Osteoblast (primary cell): ENCODE measurements around the gene SP5. TPM values are rescaled to one million over a fixed set of nuclear protein-coding genes. Genes with fewer than 3 reads are reported as not detected.
A peak's percentile ranks its signal among the peaks of the same experiment; 100 is the strongest.

Source experiments
- DNase-seq: peaks from one replicate; pipeline ENCODE4 v3.0.0; 2011; ENCODE audit warnings: low spot score, mixed read lengths; ENCODE audit not compliant: insufficient read length; ENCODE audit errors: missing footprints
- H2AFZ ChIP-seq: 2 replicates; pipeline ENCODE4 v1.6.0; 2011; ENCODE audit warnings: mild to moderate bottlenecking, low read length
- H3K27ac ChIP-seq: 2 replicates; pipeline ENCODE4 v1.5.1; 2011; ENCODE audit warnings: mild to moderate bottlenecking, low read depth, low read length, moderate library complexity
- H3K27me3 ChIP-seq: 2 replicates; pipeline ENCODE4 v1.6.0; 2012; ENCODE audit warnings: mild to moderate bottlenecking, control low read depth, inconsistent platforms, low read length, moderate library complexity; ENCODE audit not compliant: insufficient read depth
- H3K36me3 ChIP-seq: 2 replicates; pipeline ENCODE4 v1.5.1; 2011; ENCODE audit warnings: mild to moderate bottlenecking, low read length, control low read depth, moderate library complexity; ENCODE audit not compliant: insufficient read depth
- H3K4me1 ChIP-seq: 2 replicates; pipeline ENCODE4 v1.5.1; 2011; ENCODE audit warnings: mild to moderate bottlenecking, low read length, control low read depth, moderate library complexity; ENCODE audit not compliant: insufficient read depth
- H3K4me2 ChIP-seq: 2 replicates; pipeline ENCODE4 v1.6.0; 2011; ENCODE audit warnings: mild to moderate bottlenecking, low read length; ENCODE audit not compliant: insufficient read depth
- H3K4me3 ChIP-seq: fragments of 200-600 bp; sonication (generic); 3 replicates; pipeline ENCODE4 v1.5.1; 2012; ENCODE audit warnings: mild to moderate bottlenecking, low read length, inconsistent platforms; ENCODE audit not compliant: insufficient read depth
- H3K79me2 ChIP-seq: 2 replicates; pipeline ENCODE4 v1.6.0; 2012; ENCODE audit warnings: mild to moderate bottlenecking, low read length, control low read depth, inconsistent platforms; ENCODE audit not compliant: insufficient read depth
- H3K9me3 ChIP-seq: 2 replicates; pipeline ENCODE4 v1.5.1; 2011; ENCODE audit warnings: low read depth, low read length, control low read depth
- H4K20me1 ChIP-seq: 2 replicates; pipeline ENCODE4 v1.6.0; 2012; ENCODE audit warnings: mild to moderate bottlenecking, low read length, control low read depth; ENCODE audit not compliant: insufficient read depth
- CTCF ChIP-seq: IDR thresholded peaks from 2 replicates; pipeline ENCODE4 v1.5.1; 2011; ENCODE audit warnings: mild to moderate bottlenecking, low read depth, low read length, moderate library complexity; ENCODE audit errors: extremely low read depth
- total RNA-seq: library from RNA; depleted of rRNA; stranded (reverse); fragments of >200 nt; gene quantifications from 2 replicates; pipeline ENCODE4 v1.2.3, GENCODE V29; 2012

The SP5 gene
- total RNA-seq, 1 donor: not detected

DNA sequence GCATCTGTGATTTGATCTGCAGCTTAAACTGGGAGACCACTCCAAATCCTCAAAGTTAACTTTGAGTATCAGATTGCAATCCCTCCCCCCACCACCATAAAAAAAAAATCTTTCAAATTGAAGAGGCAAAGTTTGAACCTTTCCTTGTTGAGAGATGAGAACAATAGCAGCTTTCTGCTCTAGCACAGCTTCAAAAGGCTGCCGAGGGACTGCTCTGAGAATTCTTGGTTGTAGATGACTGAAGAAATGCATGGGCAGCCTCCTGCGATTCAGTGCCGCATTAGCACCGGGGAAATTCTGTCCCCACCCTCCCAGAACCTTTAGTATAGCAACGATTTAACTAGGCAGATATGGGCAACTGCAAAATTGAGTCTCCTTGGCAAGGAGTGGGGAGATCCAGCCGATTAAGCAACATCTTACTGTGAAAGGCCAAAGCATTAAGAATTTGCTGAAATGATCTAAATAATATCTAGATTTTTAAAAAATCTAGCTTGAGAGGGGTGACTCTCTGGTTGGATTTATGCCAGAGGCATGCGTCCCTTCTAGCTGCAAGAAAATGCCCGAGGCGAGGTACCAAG, 3.9 kb upstream of the SP5 start:
- no peaks in the 10 kb centered on the region for H3K9me3 ChIP-seq
- no peak overlapping the region for H3K4me2 ChIP-seq

DNA sequence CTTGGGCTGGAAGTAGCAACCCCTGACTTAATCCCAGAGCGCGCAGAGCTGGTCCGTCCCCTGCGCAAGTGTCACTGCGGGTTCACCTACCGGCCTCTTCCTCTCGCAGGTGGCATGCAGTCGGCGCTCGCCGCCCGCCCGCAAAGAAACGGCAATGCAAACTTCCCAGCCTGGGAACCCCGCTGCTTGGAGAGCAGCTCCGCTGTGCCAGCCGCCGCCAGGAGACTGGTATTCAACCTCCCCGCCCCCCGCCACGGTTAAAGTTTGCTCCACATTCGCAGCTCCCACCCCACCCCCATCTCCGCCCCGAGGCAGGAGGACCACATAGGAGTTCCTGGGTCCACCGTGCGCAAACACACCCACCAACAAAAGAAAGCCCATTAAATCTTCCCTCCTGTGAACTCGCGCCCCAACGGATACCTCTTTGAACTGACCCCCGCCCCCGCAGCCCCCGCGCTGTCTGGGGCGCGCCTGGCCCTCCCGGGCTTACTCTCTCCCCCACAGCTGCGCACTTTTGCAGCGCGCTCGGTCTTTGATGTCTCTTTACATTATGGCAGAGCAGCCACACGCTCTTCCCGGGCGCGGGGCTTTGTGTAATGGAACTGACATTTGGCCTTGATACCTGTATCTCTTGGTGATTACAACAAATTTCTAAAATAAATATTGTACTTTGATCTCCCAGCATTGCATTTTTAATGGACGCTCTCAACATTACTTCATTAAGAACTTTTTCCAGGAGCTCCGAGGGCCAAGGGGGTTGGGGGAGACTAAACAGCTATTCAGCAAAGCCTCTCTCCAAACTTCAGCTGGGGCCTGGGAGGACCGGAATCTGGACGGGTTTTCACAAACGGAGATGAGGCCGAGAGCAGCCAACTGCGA, 3.1 kb upstream of the SP5 start:
- peak; percentile 81 for DNase-seq
- Histone ChIP-seq H3K4me2 (no peak overlapping the region), H3K9me3 (no peaks in the 10 kb centered on the region), H3K4me3 (no peak overlapping the region), H4K20me1 (no peaks in the 10 kb centered on the region), H3K4me1 (no peaks in the 10 kb centered on the region), H3K27ac (no peak overlapping the region), H3K36me3 (no peaks in the 10 kb centered on the region), H2AFZ (no peak overlapping the region), H3K79me2 (no peaks in the 10 kb centered on the region), H3K27me3 (peaks cover 82% of the 10 kb centered on the region)
- TF ChIP-seq CTCF: no peak

More for the DNA sequence above, 3.9 kb upstream of the SP5 start:
- Histone ChIP-seq H3K27me3 (peaks cover 76% of the 10 kb centered on the region), H2AFZ (no peak overlapping the region), H3K27ac (no peak overlapping the region), H3K36me3 (no peaks in the 10 kb centered on the region), H3K4me3 (no peak overlapping the region), H4K20me1 (no peaks in the 10 kb centered on the region), H3K4me1 (no peaks in the 10 kb centered on the region), H3K79me2 (no peaks in the 10 kb centered on the region)
- TF ChIP-seq CTCF: no peak
- DNase-seq: peak; percentile 83

DNA sequence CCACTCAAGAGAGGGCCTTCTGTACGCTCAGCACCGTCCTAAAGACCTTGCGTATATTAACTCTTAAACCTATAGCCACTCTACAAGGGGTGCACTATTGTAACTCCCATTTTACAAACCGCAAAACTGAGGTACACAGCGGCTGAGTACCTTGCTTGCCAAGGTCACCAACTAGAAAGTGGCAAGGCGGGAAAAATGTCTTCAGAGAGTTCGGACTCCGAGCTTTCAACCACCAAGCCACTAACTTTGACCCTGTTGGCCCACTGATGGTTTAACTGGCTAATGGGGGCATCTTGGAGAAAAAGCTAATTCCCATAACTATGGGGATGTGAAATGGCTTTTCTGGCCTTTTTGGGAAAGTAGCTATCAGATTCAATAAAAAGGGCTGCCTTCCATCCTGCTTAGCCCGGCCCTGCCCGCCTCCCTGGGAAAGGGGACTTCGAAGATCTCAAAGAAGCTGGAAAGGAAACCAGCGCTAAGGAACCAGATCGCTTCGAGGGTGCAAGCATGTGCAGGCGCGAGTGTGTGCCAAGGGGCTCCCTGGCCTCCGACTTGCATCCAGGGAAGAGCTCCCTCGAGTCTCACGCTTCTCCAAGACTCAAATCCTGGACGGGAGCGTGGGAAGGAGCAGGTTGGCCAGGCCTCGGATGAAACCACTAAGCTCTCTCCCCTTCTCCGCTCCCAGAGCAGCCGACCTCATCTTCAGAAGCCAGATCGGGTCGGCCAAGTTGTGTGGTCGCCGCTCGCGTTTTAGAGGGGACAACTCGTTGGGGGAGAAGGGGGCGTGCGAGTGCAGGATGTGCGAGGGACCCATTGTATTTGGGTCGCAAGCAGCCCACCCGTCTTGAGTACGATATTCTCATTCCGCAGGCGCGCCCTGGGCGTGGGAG, 2.2 kb upstream of the SP5 start:
- no peak overlapping the region for H3K4me3 ChIP-seq
- H3K36me3 ChIP-seq: no peaks in the 10 kb centered on the region
- no peak for DNase-seq
- no peaks in the 10 kb centered on the region for H3K4me1 ChIP-seq
- no peak overlapping the region for H2AFZ ChIP-seq
- no peaks in the 10 kb centered on the region for H3K79me2 ChIP-seq
- H4K20me1 ChIP-seq: no peaks in the 10 kb centered on the region
- H3K27me3 ChIP-seq: peaks cover 91% of the 10 kb centered on the region
- no peak overlapping the region for H3K27ac ChIP-seq
- no peak for TF ChIP-seq CTCF
- H3K4me2 ChIP-seq: no peak overlapping the region
- no peaks in the 10 kb centered on the region for H3K9me3 ChIP-seq
